SK-N-SH treated with all-trans-retinoic acid at 6 μM for 48 hours (cell line): ENCODE data around the gene KLHL5.

ENCODE experiments used
- ATAC-seq: fragments of 200-7000 bp; cut with Tn5 transposase; 3 replicates; pipeline ENCODE4 v1.9.1; 2020; ENCODE audit warnings: mild to moderate bottlenecking, moderate library complexity
- ARNTL ChIP-seq: fragments of 450-650 bp; formaldehyde crosslinking; IDR thresholded peaks from 2 replicates; pipeline ENCODE4 v1.5.0; 2020; ENCODE audit warnings: low read depth, mild to moderate bottlenecking, moderate library complexity, borderline replicate concordance
- BACH2 ChIP-seq: fragments of 250-450 bp; sonication (Bioruptor Pico); IDR thresholded peaks from 2 replicates; pipeline ENCODE4 v1.9.0; 2021; ENCODE audit warnings: mild to moderate bottlenecking, borderline replicate concordance
- CSDC2 ChIP-seq: fragments of 250-450 bp; sonication (Bioruptor Pico); IDR thresholded peaks from 2 replicates; pipeline ENCODE4 v1.5.0; 2020; ENCODE audit warnings: mild to moderate bottlenecking, moderate library complexity
- ESRRG ChIP-seq: fragments of 250-450 bp; sonication (Bioruptor Pico); IDR thresholded peaks from 2 replicates; pipeline ENCODE4 v1.6.1; 2021; ENCODE audit warnings: mild to moderate bottlenecking
- GLIS3 ChIP-seq: fragments of 250-450 bp; sonication (Bioruptor Pico); IDR thresholded peaks from 2 replicates; pipeline ENCODE4 v1.5.0; 2020; ENCODE audit warnings: mild to moderate bottlenecking, moderate library complexity
- ISL1 ChIP-seq: fragments of 250-450 bp; sonication (Bioruptor Pico); IDR thresholded peaks from 2 replicates; pipeline ENCODE4 v2.1.2; 2022; ENCODE audit warnings: mild to moderate bottlenecking, moderate library complexity
- OSR1 ChIP-seq: fragments of 250-450 bp; sonication (Bioruptor Pico); IDR thresholded peaks from 2 replicates; pipeline ENCODE4 v1.8.0; 2022; ENCODE audit warnings: moderate library complexity, mild to moderate bottlenecking, inconsistent platforms
- PPARA ChIP-seq: fragments of 250-450 bp; sonication (Bioruptor Pico); IDR thresholded peaks from 2 replicates; pipeline ENCODE4 v1.5.0; 2020; ENCODE audit warnings: mild to moderate bottlenecking, borderline replicate concordance
- RARB ChIP-seq: fragments of 250-450 bp; sonication (Bioruptor Pico); IDR thresholded peaks from 2 replicates; pipeline ENCODE4 v1.8.0; 2021; ENCODE audit warnings: mild to moderate bottlenecking, moderate library complexity
- SNAI2 ChIP-seq: fragments of 250-450 bp; sonication (Bioruptor Pico); IDR thresholded peaks from 2 replicates; pipeline ENCODE4 v1.5.0; 2020; ENCODE audit warnings: mild to moderate bottlenecking, moderate library complexity
- TCF4 ChIP-seq: fragments of 250-450 bp; sonication (Bioruptor Pico); IDR thresholded peaks from 2 replicates; pipeline ENCODE4 v1.8.0; 2021; ENCODE audit warnings: mild to moderate bottlenecking, moderate library complexity, borderline replicate concordance
- TOX ChIP-seq: fragments of 250-450 bp; sonication (Bioruptor Pico); IDR thresholded peaks from 2 replicates; pipeline ENCODE4 v1.8.0; 2021; ENCODE audit warnings: mild to moderate bottlenecking, moderate library complexity, borderline replicate concordance
- ZC3H10 ChIP-seq: fragments of 250-450 bp; sonication (Bioruptor Pico); IDR thresholded peaks from 2 replicates; pipeline ENCODE4 v1.5.1; 2021; ENCODE audit warnings: mild to moderate bottlenecking, moderate library complexity
- ZFP3 ChIP-seq: fragments of 250-450 bp; sonication (Bioruptor Pico); IDR thresholded peaks from 2 replicates; pipeline ENCODE4 v1.5.0; 2020; ENCODE audit warnings: mild to moderate bottlenecking, moderate library complexity
- ZFP30 ChIP-seq: fragments of 450-650 bp; formaldehyde crosslinking; IDR thresholded peaks from 2 replicates; pipeline ENCODE4 v1.5.0; 2022; ENCODE audit warnings: mild to moderate bottlenecking, moderate library complexity
- ZNF565 ChIP-seq: fragments of 450-650 bp; formaldehyde crosslinking; conservative IDR thresholded peaks from 2 replicates; pipeline ENCODE4 v1.5.0; 2020; ENCODE audit warnings: low read depth, mild to moderate bottlenecking, moderate library complexity
- ZNF70 ChIP-seq: fragments of 450-650 bp; formaldehyde crosslinking; IDR thresholded peaks from 2 replicates; pipeline ENCODE4 v1.5.0; 2020; ENCODE audit warnings: mild to moderate bottlenecking, moderate library complexity
- ZNF8 ChIP-seq: fragments of 450-650 bp; formaldehyde crosslinking; IDR thresholded peaks from 2 replicates; pipeline ENCODE4 v1.5.0; 2020; ENCODE audit warnings: mild to moderate bottlenecking, moderate library complexity
- TF ChIP-seq, protein P1 (sequence below): fragments of 250-450 bp; sonication (Bioruptor Pico); IDR thresholded peaks from 2 replicates; pipeline ENCODE4 v1.5.1; 2020; ENCODE audit warnings: low read depth, mild to moderate bottlenecking, moderate library complexity
- TF ChIP-seq, protein P2 (sequence below): fragments of 250-450 bp; sonication (Bioruptor Pico); IDR thresholded peaks from 2 replicates; pipeline ENCODE4 v1.8.0; 2021; ENCODE audit warnings: low read depth, mild to moderate bottlenecking, moderate library complexity, borderline replicate concordance
- TF ChIP-seq, protein P3 (sequence below): fragments of 250-450 bp; sonication (Bioruptor Pico); IDR thresholded peaks from 2 replicates; pipeline ENCODE4 v1.8.0; 2020; ENCODE audit warnings: mild to moderate bottlenecking, moderate library complexity, borderline replicate concordance
- TF ChIP-seq, protein P4 (sequence below): fragments of 250-450 bp; sonication (Bioruptor Pico); IDR thresholded peaks from 2 replicates; pipeline ENCODE4 v1.5.0; 2020; ENCODE audit warnings: mild to moderate bottlenecking, moderate library complexity
- TF ChIP-seq, protein P5 (sequence below): fragments of 250-450 bp; sonication (Bioruptor Pico); IDR thresholded peaks from 2 replicates; pipeline ENCODE4 v1.5.1; 2021; ENCODE audit warnings: mild to moderate bottlenecking, moderate library complexity

KLHL5 gene

DNA sequence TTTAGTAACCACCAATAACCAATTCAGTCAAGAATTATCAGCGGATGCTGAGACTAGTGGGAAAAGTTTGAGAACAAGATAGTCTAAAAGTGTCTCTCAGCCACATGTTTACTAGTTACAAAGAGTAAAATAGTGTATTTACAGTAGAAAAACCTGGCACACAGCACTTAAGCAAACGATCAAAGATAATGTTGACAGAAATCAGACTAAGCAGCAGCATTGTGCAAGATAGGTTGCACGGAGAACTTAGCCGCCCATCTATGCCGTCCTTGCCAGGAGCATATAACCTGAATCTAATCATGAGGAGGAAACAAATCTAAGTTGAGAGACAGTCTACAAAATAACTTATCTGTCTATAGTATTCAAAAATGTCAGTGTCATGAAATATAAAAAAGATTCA is 35.3 kb downstream of the KLHL5 start:
- no peak for ATAC-seq

DNA sequence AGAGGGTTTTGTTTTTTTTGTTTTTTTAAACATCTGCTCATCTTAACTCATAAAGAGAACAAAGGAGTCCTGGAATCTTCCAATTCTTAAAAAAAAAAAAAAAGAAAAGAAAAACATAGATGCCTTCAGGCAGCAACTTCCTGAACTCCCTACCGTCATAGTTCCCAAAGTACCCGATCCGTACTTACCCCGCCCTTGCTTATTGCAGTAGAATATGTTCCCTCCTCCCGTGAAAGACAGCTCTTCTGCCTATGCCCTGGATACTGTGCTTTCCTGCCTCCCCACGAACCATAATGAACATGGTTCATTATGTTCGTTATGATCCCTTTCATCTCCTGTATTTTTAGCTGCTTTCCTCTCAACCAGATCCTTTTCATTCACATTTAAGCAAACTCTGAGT is 40.3 kb downstream of the KLHL5 start:
- no peak for ATAC-seq
- TF ChIP-seq ZNF70 (no peak), TCF4 (no peak), SNAI2 (CRISPR knock-in tag) (no peak), ZC3H10 (CRISPR knock-in tag) (no peak)

More for the DNA sequence above, 35.3 kb downstream of the KLHL5 start:
- TF ChIP-seq CSDC2 (CRISPR knock-in tag) (no peak), ZFP3 (CRISPR knock-in tag) (no peak)

DNA sequence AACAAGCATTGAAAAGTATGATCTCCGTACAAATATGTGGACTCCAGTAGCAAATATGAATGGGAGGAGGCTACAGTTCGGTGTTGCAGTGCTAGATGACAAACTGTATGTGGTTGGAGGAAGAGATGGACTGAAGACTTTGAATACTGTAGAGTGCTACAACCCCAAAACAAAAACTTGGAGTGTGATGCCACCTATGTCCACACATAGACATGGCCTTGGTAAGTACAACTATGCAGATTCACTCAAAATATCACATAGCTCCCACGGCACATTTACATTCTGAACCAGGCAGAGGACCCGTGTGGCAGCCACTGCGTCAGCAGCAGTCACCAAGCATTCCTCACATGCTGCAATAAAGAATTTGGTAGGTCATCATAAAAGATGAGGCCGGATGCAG is 41.3 kb downstream of the KLHL5 start:
- no peak for ATAC-seq
- TF ChIP-seq ZNF565 (CRISPR knock-in tag) (no peak), ZFP3 (CRISPR knock-in tag) (no peak), PPARA (CRISPR knock-in tag) (no peak), ISL1 (CRISPR knock-in tag) (no peak), BACH2 (CRISPR knock-in tag) (no peak), GLIS3 (no peak), ZNF8 (CRISPR knock-in tag) (no peak), CSDC2 (CRISPR knock-in tag) (no peak), TCF4 (no peak), ZC3H10 (CRISPR knock-in tag) (no peak), TOX (CRISPR knock-in tag) (no peak), OSR1 (CRISPR knock-in tag) (no peak)
- TF ChIP-seq, protein P1, sequence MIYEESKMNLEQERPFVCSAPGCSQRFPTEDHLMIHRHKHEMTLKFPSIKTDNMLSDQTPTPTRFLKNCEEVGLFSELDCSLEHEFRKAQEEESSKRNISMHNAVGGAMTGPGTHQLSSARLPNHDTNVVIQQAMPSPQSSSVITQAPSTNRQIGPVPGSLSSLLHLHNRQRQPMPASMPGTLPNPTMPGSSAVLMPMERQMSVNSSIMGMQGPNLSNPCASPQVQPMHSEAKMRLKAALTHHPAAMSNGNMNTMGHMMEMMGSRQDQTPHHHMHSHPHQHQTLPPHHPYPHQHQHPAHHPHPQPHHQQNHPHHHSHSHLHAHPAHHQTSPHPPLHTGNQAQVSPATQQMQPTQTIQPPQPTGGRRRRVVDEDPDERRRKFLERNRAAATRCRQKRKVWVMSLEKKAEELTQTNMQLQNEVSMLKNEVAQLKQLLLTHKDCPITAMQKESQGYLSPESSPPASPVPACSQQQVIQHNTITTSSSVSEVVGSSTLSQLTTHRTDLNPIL (CRISPR knock-in tag): no peak
- TF ChIP-seq, protein P2, sequence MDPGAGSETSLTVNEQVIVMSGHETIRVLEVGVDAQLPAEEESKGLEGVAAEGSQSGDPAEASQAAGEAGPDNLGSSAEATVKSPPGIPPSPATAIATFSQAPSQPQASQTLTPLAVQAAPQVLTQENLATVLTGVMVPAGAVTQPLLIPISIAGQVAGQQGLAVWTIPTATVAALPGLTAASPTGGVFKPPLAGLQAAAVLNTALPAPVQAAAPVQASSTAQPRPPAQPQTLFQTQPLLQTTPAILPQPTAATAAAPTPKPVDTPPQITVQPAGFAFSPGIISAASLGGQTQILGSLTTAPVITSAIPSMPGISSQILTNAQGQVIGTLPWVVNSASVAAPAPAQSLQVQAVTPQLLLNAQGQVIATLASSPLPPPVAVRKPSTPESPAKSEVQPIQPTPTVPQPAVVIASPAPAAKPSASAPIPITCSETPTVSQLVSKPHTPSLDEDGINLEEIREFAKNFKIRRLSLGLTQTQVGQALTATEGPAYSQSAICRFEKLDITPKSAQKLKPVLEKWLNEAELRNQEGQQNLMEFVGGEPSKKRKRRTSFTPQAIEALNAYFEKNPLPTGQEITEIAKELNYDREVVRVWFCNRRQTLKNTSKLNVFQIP (CRISPR knock-in tag): no peak
- TF ChIP-seq, all 23 proteins: peak for 0

DNA sequence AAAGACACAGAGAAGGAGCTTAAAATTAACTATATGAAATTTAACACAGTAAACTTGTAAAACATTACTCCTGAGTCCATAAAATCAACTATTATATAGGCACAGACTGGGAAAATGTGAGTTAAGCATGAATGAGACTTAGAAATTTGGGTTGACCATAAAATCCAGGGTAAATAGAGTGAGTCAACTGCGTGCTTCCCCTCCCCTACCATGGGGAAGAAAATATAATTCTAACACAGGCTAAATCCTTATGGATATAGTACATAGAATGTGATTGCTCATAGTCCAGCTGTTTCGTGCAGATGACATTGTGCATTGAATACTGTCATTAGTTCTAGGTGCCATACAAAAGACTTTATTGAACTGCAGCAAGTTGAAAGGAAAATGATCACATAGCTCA is 42.2 kb downstream of the KLHL5 start:
- no peak for ATAC-seq
- TF ChIP-seq ISL1 (CRISPR knock-in tag): no peak
- no peak for TF ChIP-seq ZNF565 (CRISPR knock-in tag)
- no peak for TF ChIP-seq TOX (CRISPR knock-in tag)
- no peak for TF ChIP-seq RARB (CRISPR knock-in tag)
- TF ChIP-seq, protein P3, sequence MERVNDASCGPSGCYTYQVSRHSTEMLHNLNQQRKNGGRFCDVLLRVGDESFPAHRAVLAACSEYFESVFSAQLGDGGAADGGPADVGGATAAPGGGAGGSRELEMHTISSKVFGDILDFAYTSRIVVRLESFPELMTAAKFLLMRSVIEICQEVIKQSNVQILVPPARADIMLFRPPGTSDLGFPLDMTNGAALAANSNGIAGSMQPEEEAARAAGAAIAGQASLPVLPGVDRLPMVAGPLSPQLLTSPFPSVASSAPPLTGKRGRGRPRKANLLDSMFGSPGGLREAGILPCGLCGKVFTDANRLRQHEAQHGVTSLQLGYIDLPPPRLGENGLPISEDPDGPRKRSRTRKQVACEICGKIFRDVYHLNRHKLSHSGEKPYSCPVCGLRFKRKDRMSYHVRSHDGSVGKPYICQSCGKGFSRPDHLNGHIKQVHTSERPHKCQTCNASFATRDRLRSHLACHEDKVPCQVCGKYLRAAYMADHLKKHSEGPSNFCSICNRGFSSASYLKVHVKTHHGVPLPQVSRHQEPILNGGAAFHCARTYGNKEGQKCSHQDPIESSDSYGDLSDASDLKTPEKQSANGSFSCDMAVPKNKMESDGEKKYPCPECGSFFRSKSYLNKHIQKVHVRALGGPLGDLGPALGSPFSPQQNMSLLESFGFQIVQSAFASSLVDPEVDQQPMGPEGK: no peak
- TF ChIP-seq, protein P2 (CRISPR knock-in tag): no peak
- TF ChIP-seq OSR1 (CRISPR knock-in tag): no peak
- no peak for TF ChIP-seq ZC3H10 (CRISPR knock-in tag)
- TF ChIP-seq, protein P4, sequence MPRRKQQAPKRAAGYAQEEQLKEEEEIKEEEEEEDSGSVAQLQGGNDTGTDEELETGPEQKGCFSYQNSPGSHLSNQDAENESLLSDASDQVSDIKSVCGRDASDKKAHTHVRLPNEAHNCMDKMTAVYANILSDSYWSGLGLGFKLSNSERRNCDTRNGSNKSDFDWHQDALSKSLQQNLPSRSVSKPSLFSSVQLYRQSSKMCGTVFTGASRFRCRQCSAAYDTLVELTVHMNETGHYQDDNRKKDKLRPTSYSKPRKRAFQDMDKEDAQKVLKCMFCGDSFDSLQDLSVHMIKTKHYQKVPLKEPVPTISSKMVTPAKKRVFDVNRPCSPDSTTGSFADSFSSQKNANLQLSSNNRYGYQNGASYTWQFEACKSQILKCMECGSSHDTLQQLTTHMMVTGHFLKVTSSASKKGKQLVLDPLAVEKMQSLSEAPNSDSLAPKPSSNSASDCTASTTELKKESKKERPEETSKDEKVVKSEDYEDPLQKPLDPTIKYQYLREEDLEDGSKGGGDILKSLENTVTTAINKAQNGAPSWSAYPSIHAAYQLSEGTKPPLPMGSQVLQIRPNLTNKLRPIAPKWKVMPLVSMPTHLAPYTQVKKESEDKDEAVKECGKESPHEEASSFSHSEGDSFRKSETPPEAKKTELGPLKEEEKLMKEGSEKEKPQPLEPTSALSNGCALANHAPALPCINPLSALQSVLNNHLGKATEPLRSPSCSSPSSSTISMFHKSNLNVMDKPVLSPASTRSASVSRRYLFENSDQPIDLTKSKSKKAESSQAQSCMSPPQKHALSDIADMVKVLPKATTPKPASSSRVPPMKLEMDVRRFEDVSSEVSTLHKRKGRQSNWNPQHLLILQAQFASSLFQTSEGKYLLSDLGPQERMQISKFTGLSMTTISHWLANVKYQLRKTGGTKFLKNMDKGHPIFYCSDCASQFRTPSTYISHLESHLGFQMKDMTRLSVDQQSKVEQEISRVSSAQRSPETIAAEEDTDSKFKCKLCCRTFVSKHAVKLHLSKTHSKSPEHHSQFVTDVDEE (CRISPR knock-in tag): no peak
- no peak for TF ChIP-seq ZFP30 (CRISPR knock-in tag)
- TF ChIP-seq ZFP3 (CRISPR knock-in tag): no peak
- TF ChIP-seq PPARA (CRISPR knock-in tag): no peak
- TF ChIP-seq ARNTL (CRISPR knock-in tag): no peak
- TF ChIP-seq, protein P1 (CRISPR knock-in tag): no peak
- TF ChIP-seq, protein P5, sequence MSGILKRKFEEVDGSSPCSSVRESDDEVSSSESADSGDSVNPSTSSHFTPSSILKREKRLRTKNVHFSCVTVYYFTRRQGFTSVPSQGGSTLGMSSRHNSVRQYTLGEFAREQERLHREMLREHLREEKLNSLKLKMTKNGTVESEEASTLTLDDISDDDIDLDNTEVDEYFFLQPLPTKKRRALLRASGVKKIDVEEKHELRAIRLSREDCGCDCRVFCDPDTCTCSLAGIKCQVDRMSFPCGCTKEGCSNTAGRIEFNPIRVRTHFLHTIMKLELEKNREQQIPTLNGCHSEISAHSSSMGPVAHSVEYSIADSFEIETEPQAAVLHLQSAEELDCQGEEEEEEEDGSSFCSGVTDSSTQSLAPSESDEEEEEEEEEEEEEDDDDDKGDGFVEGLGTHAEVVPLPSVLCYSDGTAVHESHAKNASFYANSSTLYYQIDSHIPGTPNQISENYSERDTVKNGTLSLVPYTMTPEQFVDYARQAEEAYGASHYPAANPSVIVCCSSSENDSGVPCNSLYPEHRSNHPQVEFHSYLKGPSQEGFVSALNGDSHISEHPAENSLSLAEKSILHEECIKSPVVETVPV (CRISPR knock-in tag): no peak
- TF ChIP-seq ZNF8 (CRISPR knock-in tag): no peak
- TF ChIP-seq ESRRG (CRISPR knock-in tag): no peak
- TF ChIP-seq TCF4: no peak
- TF ChIP-seq CSDC2 (CRISPR knock-in tag): no peak
- TF ChIP-seq BACH2 (CRISPR knock-in tag): no peak
